Karpas-422 (cell line): Measurements from ENCODE around the gene DNLZ. TPM values are rescaled to one million over a fixed set of nuclear protein-coding genes. Genes with fewer than 3 reads are reported as not detected.
"Not testable (repeated sequence)": the region's sequence is repeated elsewhere in the genome, so short reads cannot be mapped to it uniquely, and the experiment has no call there.

Source experiments
- DNase-seq: peaks from one replicate; pipeline ENCODE4 v3.0.0-alpha.2; 2015
- H2AFZ ChIP-seq: fragments of 200-600 bp; sonication (generic); 2 replicates; pipeline ENCODE4 v1.6.1; 2014; ENCODE audit warnings: antibody characterized with exemption, low read length, mixed read lengths
- H3K27ac ChIP-seq: fragments of 200-600 bp; sonication (generic); 2 replicates; pipeline ENCODE4 v1.5.1; 2014; ENCODE audit warnings: mild to moderate bottlenecking, low read length, moderate library complexity
- H3K27me3 ChIP-seq: fragments of 200-600 bp; sonication (generic); 2 replicates; pipeline ENCODE4 v1.6.1; 2014; ENCODE audit warnings: low read length, mixed read lengths
- H3K36me3 ChIP-seq: fragments of 200-600 bp; sonication (generic); 2 replicates; pipeline ENCODE4 v1.6.1; 2014; ENCODE audit warnings: low read length, mixed read lengths; ENCODE audit not compliant: insufficient read depth
- H3K4me1 ChIP-seq: fragments of 200-600 bp; sonication (generic); 2 replicates; pipeline ENCODE4 v1.6.1; 2014; ENCODE audit warnings: mild to moderate bottlenecking, low read length, mixed read lengths
- H3K4me2 ChIP-seq: fragments of 200-600 bp; sonication (generic); 2 replicates; pipeline ENCODE4 v1.6.1; 2014; ENCODE audit warnings: low read length, low read depth, mild to moderate bottlenecking; ENCODE audit not compliant: poor library complexity, severe bottlenecking
- H3K4me3 ChIP-seq: fragments of 200-600 bp; sonication (generic); 2 replicates; pipeline ENCODE4 v1.5.1; 2014; ENCODE audit warnings: mild to moderate bottlenecking, antibody characterized with exemption, low read length, mixed read lengths
- H3K79me2 ChIP-seq: fragments of 200-600 bp; sonication (generic); 2 replicates; pipeline ENCODE4 v1.6.1; 2014; ENCODE audit warnings: mild to moderate bottlenecking, low read length, mixed read lengths
- H3K9ac ChIP-seq: fragments of 200-600 bp; sonication (generic); 2 replicates; pipeline ENCODE4 v1.6.0; 2014; ENCODE audit warnings: low read length
- H3K9me2 ChIP-seq: fragments of 200-600 bp; sonication (generic), shearing (Covaris generic); replicated peaks from 2 replicates; pipeline ENCODE4 v1.6.0; 2014; ENCODE audit warnings: mild to moderate bottlenecking, low read length, moderate library complexity; ENCODE audit not compliant: insufficient read depth
- H3K9me3 ChIP-seq: fragments of 300-700, 200-600 bp; sonication (generic); 2 replicates; pipeline ENCODE4 v1.6.1; 2014; ENCODE audit warnings: low read length, mixed read lengths
- H4K20me1 ChIP-seq: fragments of 200-600 bp; sonication (generic); 2 replicates; pipeline ENCODE4 v1.6.1; 2014; ENCODE audit warnings: mild to moderate bottlenecking, antibody characterized with exemption, low read length, low read depth; ENCODE audit not compliant: insufficient read depth
- total RNA-seq: library from RNA; depleted of rRNA; stranded (reverse); fragments of >200 nt; shearing (Covaris generic); gene quantifications from 2 replicates; pipeline ENCODE4 v1.2.3, GENCODE V29; 2014; ENCODE audit warnings: low replicate concordance

The DNLZ gene
- total RNA-seq, 1 experiment from 2014 or later = 40.1 TPM

- H4K20me1 ChIP-seq = peaks cover 22% of the 10 kb centered on the region; the same call in 1 of the 2 replicates
- H3K4me3 ChIP-seq, H2AFZ ChIP-seq, H3K36me3 ChIP-seq, DNase-seq, H3K9ac ChIP-seq, H3K9me2 ChIP-seq, H3K9me3 ChIP-seq, H3K4me2 ChIP-seq, H3K27me3 ChIP-seq, H3K79me2 ChIP-seq, H3K27ac ChIP-seq: not testable (repeated sequence)
- H3K4me1 ChIP-seq = peaks cover 32% of the 10 kb centered on the region
These were observed 11.7 kb downstream of the DNLZ start for GRCh38 chr9:136351868-136352267.

GRCh38 chr9:136351252-136351800, 12.2 kb downstream of the DNLZ start:
- Histone ChIP-seq H3K36me3 (no peaks in the 10 kb centered on the region), H3K9me2 (no peaks in the 10 kb centered on the region), H3K4me1 (peaks cover 32% of the 10 kb centered on the region), H3K4me3 (no peak overlapping the region), H2AFZ (no peak overlapping the region), H3K27ac (no peak overlapping the region), H3K9ac (no peak overlapping the region), H3K27me3 (no peaks in the 10 kb centered on the region), H4K20me1 (peaks cover 22% of the 10 kb centered on the region; the same call in 1 of the 2 replicates), H3K9me3 (no peaks in the 10 kb centered on the region), H3K4me2 (no peak overlapping the region), H3K79me2 (no peaks in the 10 kb centered on the region)
- no peak for DNase-seq

- no peaks in the 10 kb centered on the region for H3K79me2 ChIP-seq
- H4K20me1 ChIP-seq = peaks cover 25% of the 10 kb centered on the region; the same call in 1 of the 2 replicates
- no peak overlapping the region for H2AFZ ChIP-seq
- H3K4me2 ChIP-seq = no peak overlapping the region
- H3K4me1 ChIP-seq = peaks cover 24% of the 10 kb centered on the region
- H3K9ac ChIP-seq = no peak overlapping the region
- DNase-seq = no peak
- no peak overlapping the region for H3K4me3 ChIP-seq
- no peaks in the 10 kb centered on the region for H3K9me3 ChIP-seq
- no peaks in the 10 kb centered on the region for H3K36me3 ChIP-seq
- no peak overlapping the region for H3K27ac ChIP-seq
- H3K9me2 ChIP-seq = no peaks in the 10 kb centered on the region
- no peaks in the 10 kb centered on the region for H3K27me3 ChIP-seq
These were observed 14.0 kb downstream of the DNLZ start for GRCh38 chr9:136349546-136349945.

- H3K4me1 ChIP-seq = peaks cover 16% of the 10 kb centered on the region
- no peaks in the 10 kb centered on the region for H3K79me2 ChIP-seq
- H4K20me1 ChIP-seq = peaks cover 17% of the 10 kb centered on the region; the same call in 1 of the 2 replicates
- H3K9me2 ChIP-seq = no peaks in the 10 kb centered on the region
- H2AFZ ChIP-seq = no peak overlapping the region
- H3K4me3 ChIP-seq = no peak overlapping the region
- no peak overlapping the region for H3K27ac ChIP-seq
- H3K4me2 ChIP-seq = no peak overlapping the region
- H3K36me3 ChIP-seq = no peaks in the 10 kb centered on the region
- DNase-seq = no peak
- H3K27me3 ChIP-seq = no peaks in the 10 kb centered on the region
- H3K9ac ChIP-seq = no peak overlapping the region
- no peaks in the 10 kb centered on the region for H3K9me3 ChIP-seq
These were observed 14.9 kb downstream of the DNLZ start for GRCh38 chr9:136348691-136349090.

- Histone ChIP-seq H2AFZ (no peak overlapping the region), H3K27ac (no peak overlapping the region), H3K4me3 (no peak overlapping the region), H4K20me1 (peaks cover 14% of the 10 kb centered on the region; the same call in 1 of the 2 replicates), H3K4me1 (peaks cover 13% of the 10 kb centered on the region), H3K4me2 (no peak overlapping the region), H3K36me3 (no peaks in the 10 kb centered on the region), H3K9ac (no peak overlapping the region), H3K9me3 (no peaks in the 10 kb centered on the region), H3K79me2 (no peaks in the 10 kb centered on the region), H3K9me2 (no peaks in the 10 kb centered on the region), H3K27me3 (no peaks in the 10 kb centered on the region)
- no peak for DNase-seq
These were observed 15.9 kb downstream of the DNLZ start for GRCh38 chr9:136347472-136348256.

GRCh38 chr9:136346927-136347465, 16.5 kb downstream of the DNLZ start:
- no peaks in the 10 kb centered on the region for H3K36me3 ChIP-seq
- H3K4me2 ChIP-seq = no peak overlapping the region

GRCh38 chr9:136346157-136346481, 17.4 kb downstream of the DNLZ start:
- Histone ChIP-seq H3K79me2 (no peaks in the 10 kb centered on the region), H2AFZ (no peak overlapping the region), H3K4me2 (no peak overlapping the region), H3K27ac (no peak overlapping the region), H3K4me1 (peaks cover 23% of the 10 kb centered on the region), H3K9ac (no peak overlapping the region), H3K9me2 (no peaks in the 10 kb centered on the region), H3K27me3 (no peaks in the 10 kb centered on the region), H4K20me1 (0 out of 2 replicates have a peak, but pooled peaks cover 10% of the 10 kb centered on the region), H3K36me3 (no peaks in the 10 kb centered on the region), H3K9me3 (no peaks in the 10 kb centered on the region), H3K4me3 (no peak overlapping the region)
- DNase-seq = no peak

More at GRCh38 chr9:136346927-136347465, 16.5 kb downstream of the DNLZ start:
- H2AFZ ChIP-seq = no peak overlapping the region
- no peaks in the 10 kb centered on the region for H3K9me3 ChIP-seq
- H3K4me1 ChIP-seq = peaks cover 15% of the 10 kb centered on the region
- DNase-seq = no peak
- no peak overlapping the region for H3K9ac ChIP-seq
- no peaks in the 10 kb centered on the region for H3K27me3 ChIP-seq
- 0 out of 2 replicates have a peak, but pooled peaks cover 14% of the 10 kb centered on the region for H4K20me1 ChIP-seq
- H3K4me3 ChIP-seq = no peak overlapping the region
- H3K9me2 ChIP-seq = no peaks in the 10 kb centered on the region
- no peaks in the 10 kb centered on the region for H3K79me2 ChIP-seq
- no peak overlapping the region for H3K27ac ChIP-seq

- Histone ChIP-seq H3K4me3 (no peak overlapping the region), H3K9ac (no peak overlapping the region), H3K27ac (no peak overlapping the region), H3K36me3 (no peaks in the 10 kb centered on the region), H3K4me1 (peaks cover 28% of the 10 kb centered on the region), H3K4me2 (no peak overlapping the region), H3K9me3 (no peaks in the 10 kb centered on the region), H3K9me2 (no peaks in the 10 kb centered on the region), H2AFZ (no peak overlapping the region), H3K79me2 (no peaks in the 10 kb centered on the region), H3K27me3 (no peaks in the 10 kb centered on the region), H4K20me1 (0 out of 2 replicates have a peak, but pooled peaks cover 10% of the 10 kb centered on the region)
- DNase-seq = no peak
These were observed 18.0 kb downstream of the DNLZ start for GRCh38 chr9:136345281-136346156.
